NCI-H2029 (cell line): ENCODE measurements around the gene MSX1.

ENCODE experiments used
- DNase-seq: peaks from one replicate; lab custom pipeline; 2025; lab: John Stamatoyannopoulos, UW

The MSX1 gene

GRCh38 chr4:4841156-4841555, 18.3 kb upstream of the MSX1 start:
- DNase-seq: no peak

DNA sequence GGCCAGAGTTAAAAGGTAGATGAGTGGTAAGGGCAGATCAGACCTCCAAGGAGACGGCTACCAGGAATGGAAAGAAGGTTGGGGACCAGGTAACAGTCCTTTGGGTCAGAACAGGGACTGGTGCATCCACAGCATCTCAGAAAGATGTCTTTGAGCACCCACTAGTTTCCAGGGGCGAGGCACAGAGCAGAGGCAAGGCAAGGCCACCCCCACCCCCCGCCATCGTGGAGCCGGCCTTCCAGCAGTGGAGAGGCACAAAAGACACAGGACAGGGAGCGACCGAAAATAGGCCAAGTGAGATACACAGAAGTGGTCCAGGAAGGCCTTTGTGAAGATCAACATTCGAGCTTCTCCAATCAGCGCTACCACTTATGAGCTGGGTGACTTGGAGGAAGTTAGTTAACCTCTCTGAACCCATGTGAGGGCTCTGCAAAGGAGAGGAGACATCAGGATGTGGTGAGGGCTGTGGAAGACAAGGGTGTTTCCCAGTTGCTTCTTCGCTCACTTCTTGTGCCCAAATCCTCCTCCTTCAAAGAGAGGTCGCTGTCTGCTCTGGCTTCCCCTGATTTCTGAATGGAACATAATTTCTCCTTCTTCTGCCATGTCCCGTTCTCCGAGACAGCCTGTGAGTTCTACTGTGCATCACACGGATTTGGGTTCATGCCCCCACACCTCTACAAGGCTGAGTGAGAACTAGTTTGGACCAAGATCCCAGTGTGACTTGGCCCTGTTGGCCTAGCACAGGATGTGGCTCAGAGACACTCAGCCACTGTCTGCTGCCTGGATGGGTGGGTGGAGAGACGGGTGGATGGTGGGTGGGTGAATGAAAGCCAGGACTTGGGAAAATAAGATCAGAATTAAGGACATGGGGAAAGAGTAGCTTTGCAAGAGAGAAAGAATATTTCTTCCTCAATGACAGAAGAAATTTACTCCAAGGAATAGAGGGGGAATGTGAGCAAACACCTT, 16.7 kb upstream of the MSX1 start:
- no peak for DNase-seq

GRCh38 chr4:4843635-4844291, 15.7 kb upstream of the MSX1 start:
- no peak for DNase-seq

DNA sequence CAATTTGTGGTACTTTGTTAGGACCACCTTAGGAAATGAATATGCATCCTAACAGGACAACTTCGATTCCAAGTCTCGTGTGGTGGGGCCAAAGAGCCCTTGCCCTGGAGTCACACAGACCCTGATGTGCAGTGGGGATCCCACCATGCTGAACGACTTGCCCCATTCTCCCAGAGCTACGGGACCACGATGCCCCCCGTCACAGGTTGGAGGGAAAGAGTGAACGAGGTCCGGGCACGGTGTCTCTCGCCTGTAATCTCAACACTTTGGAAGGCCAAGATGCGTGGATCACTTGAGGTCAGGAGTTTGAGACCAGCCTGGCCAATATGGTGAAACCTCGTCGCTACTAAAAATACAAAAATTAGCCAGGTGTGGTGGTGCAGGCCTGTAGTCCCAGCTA, 14.4 kb upstream of the MSX1 start:
- DNase-seq: no peak

DNA sequence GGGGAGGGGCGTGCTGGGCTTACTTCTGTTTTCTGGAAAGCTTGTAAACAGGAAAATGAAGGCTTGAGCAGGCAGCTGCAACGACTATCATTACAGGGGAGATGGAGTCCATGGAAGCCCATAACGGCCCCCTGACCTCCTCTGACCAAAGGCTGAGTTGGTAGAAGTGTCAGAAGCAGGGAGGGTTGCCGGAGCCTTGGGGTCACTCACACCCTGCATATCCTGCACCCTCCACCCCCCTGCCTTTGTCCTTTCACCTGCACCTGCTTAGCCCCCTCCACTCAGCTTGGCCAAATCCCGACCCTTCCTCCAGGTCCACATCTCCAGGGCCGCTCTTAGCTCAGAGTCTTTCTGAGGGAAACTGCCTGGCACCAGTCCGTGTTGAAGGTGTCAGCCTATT, 12.5 kb upstream of the MSX1 start:
- no peak for DNase-seq

DNA sequence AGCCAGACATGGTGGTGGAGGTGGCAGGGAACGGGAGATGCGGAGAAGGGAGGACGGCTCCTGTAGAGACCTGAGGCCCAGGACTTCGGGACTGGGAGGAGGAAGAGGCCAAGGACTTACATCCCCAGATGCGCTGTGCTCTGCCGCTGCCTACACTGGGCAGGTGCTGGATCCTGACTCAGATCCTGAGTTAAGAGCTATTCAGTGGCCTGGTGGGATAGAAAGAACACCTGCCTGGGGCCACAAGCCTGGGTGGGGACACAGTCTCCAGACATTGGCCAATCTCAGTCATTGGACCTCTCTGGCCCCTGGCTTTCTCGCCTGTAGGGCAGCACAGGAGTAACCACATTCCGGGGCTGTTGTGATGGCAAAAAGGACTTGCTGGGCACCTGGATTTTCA, 10.9 kb upstream of the MSX1 start:
- DNase-seq: no peak

- DNase-seq: no peak
These were observed 10.4 kb upstream of the MSX1 start for GRCh38 chr4:4849106-4849505.

- no peak for DNase-seq
These were observed 9.8 kb upstream of the MSX1 start for GRCh38 chr4:4849524-4850193.

GRCh38 chr4:4851081-4851480, 8.4 kb upstream of the MSX1 start:
- DNase-seq: no peak

- DNase-seq: no peak
These were observed 7.6 kb upstream of the MSX1 start for GRCh38 chr4:4851906-4852305.

GRCh38 chr4:4852591-4853362, 6.7 kb upstream of the MSX1 start:
- DNase-seq: no peak

DNA sequence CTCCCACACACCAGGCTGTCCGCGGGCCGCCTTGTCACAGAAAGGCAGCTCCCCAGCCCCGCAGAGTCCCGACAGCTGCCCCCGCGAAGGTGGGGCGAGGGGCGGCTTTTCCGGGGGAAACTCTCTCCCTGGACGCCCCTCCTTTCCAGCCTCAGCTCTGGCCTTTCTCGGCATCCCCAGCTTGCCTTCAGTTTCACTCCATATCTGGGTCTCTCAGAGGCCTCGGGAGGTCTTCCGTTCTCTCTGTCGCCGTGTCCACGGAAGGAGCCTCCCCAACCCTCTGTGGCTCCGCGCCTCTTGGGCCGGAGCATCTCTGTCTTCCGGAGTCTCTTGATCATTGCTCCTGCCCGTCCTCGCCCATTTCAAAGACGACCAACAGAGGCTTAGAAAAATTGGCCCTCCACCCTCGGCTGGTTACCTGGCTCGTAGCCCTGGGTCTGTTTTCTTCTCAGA, 6.1 kb upstream of the MSX1 start:
- DNase-seq: no peak

- no peak for DNase-seq
These were observed 5.4 kb upstream of the MSX1 start for GRCh38 chr4:4853921-4854648.

DNA sequence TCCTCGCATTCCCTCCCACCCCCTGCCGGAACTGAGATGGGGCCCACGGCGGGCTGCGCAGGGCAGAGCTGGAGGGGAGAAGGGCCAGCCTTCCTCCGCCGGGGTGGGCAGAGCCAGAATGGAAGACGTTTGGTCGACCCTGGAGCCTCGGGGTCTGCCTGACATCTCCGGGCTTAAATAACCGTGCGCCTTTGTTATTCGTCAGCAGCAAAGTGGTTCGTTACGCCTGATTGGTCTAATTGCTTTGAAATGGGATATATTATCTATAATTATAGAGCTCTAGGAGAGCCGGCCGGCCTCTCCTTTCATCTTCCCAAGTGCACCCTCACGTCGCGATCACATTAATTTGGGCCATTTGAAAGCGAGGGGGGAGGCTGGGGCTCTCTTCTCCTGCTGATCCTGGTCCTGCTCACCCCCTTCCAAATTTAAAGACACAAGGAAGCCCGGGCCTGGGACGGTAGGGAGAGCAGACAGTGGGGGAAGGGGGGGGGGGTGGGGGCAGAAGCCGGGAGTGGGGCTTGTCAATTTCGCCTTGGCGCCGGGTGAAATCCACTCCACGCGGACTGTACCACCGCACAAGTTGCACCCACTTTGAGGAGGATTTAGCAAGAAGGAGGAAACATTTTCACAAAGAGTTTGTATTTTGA, 4.7 kb upstream of the MSX1 start:
- no peak for DNase-seq

- DNase-seq: no peak
These were observed 4.0 kb upstream of the MSX1 start for GRCh38 chr4:4855301-4856070.

GRCh38 chr4:4856071-4857000, 3.1 kb upstream of the MSX1 start:
- no peak for DNase-seq

DNA sequence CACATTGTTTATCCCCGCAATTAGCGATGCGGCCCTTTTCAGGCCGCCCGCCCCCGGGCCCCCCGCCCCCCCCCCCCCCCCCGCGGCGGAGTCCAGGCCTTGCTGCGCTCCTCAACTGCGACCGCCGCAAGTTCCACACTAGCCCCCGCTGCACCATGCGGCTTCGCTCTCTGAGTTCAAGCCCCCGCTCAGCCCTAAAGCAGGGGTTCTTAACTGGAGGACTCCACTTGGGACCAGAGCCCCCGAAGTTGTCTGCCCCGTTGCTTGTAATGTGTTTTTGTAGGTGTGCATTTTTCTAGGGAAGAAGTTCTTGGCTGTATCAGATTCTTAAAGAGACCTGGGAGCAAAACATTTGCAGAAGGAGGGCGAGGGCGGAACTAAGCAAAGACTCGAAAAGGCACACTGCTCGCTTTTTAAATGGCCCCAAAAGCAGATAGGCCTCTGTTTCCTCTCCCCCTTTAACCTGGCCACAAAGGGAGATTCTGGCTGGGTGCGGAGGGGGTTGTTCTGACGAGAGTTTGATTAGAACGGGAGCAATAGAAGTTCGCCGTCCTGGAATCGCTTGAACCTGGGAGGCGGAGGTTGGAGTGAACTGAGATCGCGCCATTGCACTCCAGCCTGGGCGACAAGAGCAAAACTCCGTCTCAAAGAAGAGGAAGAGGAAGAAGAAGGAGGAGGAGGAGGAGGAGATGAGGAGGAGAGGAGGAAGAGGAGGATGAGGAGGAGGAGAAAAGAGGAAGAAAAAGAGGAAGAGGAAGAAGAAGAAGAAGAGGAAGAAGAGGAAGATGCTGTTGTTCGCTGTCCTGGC, 2.3 kb upstream of the MSX1 start:
- no peak for DNase-seq
